GM12875 (cell line): ENCODE data around the gene PARD6A.

Experiments
- H3K4me3 ChIP-seq: one replicate; pipeline ENCODE4 v1.5.1; 2011; ENCODE audit warnings: low read depth, low read length, control low read depth
- CTCF ChIP-seq: IDR thresholded peaks from 2 replicates; pipeline ENCODE4 v1.5.1; 2011; ENCODE audit warnings: low read depth, mild to moderate bottlenecking, control low read depth, inconsistent platforms, low read length, moderate library complexity, borderline replicate concordance; ENCODE audit not compliant: insufficient read depth

The PARD6A gene

GRCh38 chr16:67663151-67663876 is 2.6 kb downstream of the PARD6A start:
- TF ChIP-seq CTCF: peak; percentile 25; the same call in 1 of the 2 replicates
- no peak overlapping the region for H3K4me3 ChIP-seq

DNA sequence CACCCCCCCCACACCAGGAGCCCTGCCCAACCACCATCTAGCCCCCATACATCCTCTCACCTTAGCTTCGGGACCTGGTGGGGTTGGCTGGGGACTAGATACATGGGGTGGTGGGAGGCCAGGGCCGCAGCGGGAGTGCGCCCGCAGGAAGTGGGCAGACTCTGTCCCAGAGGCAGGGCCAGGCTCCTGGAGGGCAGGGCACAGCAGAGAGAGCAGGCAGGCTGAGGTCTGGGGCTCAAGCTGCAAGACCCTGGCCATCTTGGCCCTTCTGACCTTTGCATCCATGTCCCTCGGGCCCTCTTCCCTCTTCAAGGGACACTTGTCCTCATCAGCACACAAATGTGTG is 3.1 kb downstream of the PARD6A start:
- H3K4me3 ChIP-seq: no peak overlapping the region
- no peak for TF ChIP-seq CTCF

GRCh38 chr16:67664258-67664657 is 3.5 kb downstream of the PARD6A start:
- no peak overlapping the region for H3K4me3 ChIP-seq
- no peak for TF ChIP-seq CTCF

DNA sequence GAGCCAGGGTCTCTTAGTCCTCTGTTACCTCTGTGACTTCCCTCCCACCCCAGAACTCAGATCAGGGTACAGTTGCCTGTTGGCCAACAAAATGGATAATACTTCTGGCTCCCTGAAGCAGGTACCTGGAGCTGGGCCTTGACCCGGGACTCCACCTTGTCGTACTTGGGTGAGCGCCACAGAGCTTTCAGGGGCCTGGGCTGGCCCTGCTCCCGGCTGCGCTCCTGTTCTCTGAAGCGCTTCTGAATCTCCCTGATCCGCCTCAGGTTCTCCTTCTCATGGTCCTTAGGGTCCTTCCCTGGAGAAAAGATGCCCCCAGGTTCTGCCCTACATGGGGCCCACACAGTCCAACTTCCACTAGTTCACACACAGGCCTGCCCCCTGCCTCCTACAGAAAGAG is 4.1 kb downstream of the PARD6A start:
- no peak overlapping the region for H3K4me3 ChIP-seq
- no peak for TF ChIP-seq CTCF

DNA sequence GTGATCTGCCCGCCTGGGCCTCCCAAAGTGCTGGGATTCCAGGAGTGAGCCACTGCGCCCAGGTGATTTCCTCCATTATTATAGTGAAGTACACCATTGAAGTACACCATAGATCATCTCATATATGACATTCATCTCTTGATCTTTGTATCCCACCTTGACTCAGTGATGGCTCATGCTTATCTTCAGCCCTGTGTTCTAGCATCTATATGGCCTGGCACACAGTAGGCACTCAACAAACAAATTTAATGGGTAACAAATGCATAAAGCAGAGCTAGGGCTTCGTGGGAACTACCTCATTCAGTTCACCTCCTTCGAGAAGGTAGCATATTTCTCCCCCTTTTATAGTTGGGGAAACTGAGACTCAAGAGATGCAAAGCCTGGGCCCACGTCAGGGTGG is 4.8 kb downstream of the PARD6A start:
- H3K4me3 ChIP-seq: no peak overlapping the region
- no peak for TF ChIP-seq CTCF

GRCh38 chr16:67666032-67666551 is 5.3 kb downstream of the PARD6A start:
- no peak for TF ChIP-seq CTCF
- peak overlapping the region; percentile 68 for H3K4me3 ChIP-seq
